GM12873 (cell line): ENCODE results near the gene CTDSPL.

ENCODE experiments used
- CTCF ChIP-seq: IDR thresholded peaks from 2 replicates; pipeline ENCODE4 v1.5.1; 2012; ENCODE audit warnings: low read depth, mild to moderate bottlenecking, moderate library complexity, low read length, control low read depth; ENCODE audit not compliant: insufficient read depth; ENCODE audit errors: missing control alignments

The CTDSPL gene

GRCh38 chr3:38016847-38017444 is 155.3 kb downstream of the CTDSPL start:
- TF ChIP-seq CTCF: no peak

- TF ChIP-seq CTCF: no peak
Measured at GRCh38 chr3:38017445-38018295, 156.0 kb downstream of the CTDSPL start.

- no peak for TF ChIP-seq CTCF
Measured at GRCh38 chr3:38018296-38019266, 156.9 kb downstream of the CTDSPL start.

- TF ChIP-seq CTCF: no peak
Measured at GRCh38 chr3:38019658-38020341, 158.1 kb downstream of the CTDSPL start.

GRCh38 chr3:38020342-38020726 is 158.7 kb downstream of the CTDSPL start:
- TF ChIP-seq CTCF: no peak

- TF ChIP-seq CTCF: no peak
Measured at GRCh38 chr3:38021196-38021595, 159.5 kb downstream of the CTDSPL start.

- no peak for TF ChIP-seq CTCF
Measured at GRCh38 chr3:38022301-38022700, 160.6 kb downstream of the CTDSPL start.
